GM19193 (cell line): Measurements from ENCODE around the gene SESN1.

Experiments
- POLR2A ChIP-seq: IDR thresholded peaks from 4 replicates; pipeline ENCODE4 v1.6.1; 2011; ENCODE audit not compliant: insufficient read depth, insufficient read length; ENCODE audit errors: extremely low read depth

Gene SESN1

DNA sequence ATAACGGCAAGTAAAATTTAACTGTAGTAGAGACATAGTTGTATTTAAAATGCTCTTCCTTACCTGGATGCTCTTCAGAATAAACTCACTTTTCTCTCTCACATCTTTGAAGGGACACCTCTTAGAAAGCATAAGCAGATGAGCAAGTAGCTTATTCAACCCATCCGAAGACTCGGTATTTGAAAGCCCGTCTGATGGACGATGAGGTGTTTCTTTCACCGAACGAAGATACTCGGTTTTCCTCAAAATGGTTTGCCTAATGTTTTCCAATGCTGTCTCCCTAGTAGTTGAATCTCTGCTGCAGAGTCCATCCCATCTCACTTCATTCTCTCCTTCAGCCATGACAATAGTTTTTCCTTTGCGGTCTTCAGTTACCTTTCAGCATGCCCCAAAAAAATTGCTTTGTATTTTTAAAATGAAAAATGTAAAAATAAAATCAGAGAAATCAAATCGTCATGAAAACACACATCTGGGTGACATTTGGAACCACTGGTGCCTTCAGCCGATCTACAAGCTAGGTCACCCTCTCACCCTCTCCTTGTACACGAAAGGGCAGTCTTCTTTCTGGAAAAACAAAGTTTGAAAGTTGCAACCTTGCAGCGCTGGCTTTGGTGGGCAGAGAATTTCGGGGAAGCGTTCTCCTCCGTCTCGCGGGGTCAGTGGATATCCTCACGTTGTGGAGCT, 772 bp downstream of the SESN1 start:
- no peak for TF ChIP-seq POLR2A

DNA sequence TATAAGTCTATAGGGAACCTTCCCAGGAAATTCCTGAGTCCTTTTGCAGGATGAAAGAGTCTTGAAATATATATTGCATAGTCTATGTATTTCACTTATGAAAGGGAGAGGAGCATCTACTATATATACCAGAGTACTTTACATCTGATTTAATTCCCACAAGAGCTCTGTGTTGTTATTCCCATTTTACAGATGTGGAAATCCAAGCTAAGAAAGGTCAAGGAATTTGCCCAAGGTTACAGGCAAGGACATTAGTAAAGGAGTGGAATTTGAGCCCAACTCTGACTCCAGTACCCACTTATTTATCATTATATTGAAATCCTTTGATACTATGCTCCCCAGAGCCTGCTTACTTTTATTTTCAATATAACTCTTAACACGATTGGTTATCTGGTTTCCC, 2.6 kb downstream of the SESN1 start:
- no peak for TF ChIP-seq POLR2A

- TF ChIP-seq POLR2A: no peak
Measured at GRCh38 chr6:109091314-109092024, 3.2 kb downstream of the SESN1 start.

DNA sequence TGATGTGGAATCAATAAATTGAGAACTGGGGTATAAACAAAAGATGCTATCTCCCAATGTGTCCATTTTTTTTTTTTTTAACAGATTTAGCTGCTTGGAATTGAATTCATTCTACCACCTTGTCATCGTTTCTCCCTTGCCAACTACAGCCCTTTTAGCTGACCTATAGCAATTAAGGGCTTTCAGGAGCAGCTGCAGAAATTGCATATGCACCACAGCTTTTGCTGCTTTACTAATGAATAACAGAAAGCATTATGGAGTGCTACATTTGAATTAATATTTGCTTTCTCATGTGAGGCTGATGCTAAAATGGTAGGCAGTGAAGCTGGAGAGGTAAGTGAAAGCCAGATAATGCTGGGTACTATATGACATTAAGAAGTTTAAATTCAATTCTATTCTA, 5.7 kb downstream of the SESN1 start:
- no peak for TF ChIP-seq POLR2A

DNA sequence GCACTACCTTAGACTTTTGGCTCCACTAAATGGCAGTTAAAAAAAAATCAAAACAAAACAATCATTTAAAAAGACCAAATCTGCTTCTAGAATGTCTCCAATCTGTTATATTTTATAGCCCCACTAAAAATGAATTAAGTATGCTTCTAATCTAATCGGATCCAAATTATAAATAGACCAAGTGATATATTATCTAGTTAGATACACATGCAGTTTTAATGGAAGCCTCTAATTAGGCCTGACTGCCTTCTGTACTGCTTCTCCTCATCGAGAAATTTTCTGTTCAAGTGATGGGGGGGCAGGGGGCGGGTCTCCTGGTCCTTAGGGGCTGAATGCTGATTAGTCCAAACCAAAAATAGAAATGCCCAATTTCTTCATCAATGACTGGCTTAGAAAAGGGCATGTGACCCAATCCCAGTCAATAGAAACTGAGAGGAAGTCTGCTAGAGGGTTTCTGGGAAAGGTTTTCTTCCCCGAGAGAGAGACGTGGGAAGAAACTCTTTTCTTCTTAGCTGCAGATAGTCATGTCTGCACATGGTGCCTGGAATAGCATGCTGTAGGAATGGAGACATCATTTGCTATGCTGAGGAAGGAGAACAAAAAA, 6.9 kb downstream of the SESN1 start:
- TF ChIP-seq POLR2A: no peak

DNA sequence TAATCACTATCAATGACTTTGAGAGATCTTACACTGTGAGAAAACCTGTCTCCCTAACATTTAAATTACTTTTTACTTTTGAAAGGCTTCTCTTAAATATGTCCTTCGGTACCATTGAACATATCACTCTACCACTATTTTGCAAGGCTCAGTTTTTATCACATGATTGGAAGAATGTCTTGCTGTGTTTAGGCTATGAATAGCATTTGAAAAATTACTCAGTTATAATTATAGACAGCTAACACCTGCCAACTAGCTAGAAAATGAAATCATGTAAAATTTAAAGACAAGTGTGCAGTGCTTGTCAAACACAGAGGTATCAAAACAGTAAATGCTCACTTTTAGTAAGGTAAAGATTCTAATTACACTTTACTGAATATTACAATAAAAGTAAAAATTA, 11.0 kb downstream of the SESN1 start:
- TF ChIP-seq POLR2A: no peak

DNA sequence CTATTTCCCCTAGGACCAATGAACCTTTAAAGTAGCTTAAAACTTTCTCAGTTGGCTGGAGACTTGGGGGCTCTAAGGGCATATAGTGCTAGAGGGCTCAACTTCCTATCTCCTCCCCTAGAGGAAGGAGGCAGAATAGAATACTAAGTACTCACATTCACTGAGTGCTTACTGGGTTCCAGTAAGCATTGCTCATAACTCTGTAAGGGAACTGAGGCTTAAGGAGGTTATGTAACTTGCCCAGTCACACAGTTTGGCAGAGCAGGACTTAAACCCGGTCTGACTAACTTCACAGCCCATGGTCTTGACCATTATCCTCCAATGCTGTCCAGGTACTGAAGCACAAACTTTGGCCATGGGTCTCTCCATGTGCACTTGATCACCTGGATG, 12.5 kb downstream of the SESN1 start:
- no peak for TF ChIP-seq POLR2A

GRCh38 chr6:109081516-109082187, 13.0 kb downstream of the SESN1 start:
- no peak for TF ChIP-seq POLR2A

- no peak for TF ChIP-seq POLR2A
Measured at GRCh38 chr6:109081026-109081425, 13.6 kb downstream of the SESN1 start.

DNA sequence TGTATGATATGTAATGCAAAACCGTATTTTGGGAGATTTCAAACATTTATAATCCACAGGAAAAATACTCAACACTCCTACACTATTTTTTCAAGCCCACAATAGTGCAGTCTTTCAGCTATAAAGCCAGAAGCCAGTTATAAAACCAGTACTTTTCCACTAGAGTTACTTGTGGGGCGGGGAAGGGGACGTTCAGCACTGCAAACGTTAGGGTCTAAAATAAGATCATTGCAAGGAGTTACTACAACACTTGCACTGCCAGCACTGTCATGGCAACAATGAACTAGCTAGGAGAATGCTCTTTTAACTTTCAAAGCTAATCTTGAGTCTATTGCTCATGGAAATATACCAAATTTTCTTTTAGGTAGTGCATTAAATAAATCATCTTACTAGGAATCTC, 14.7 kb downstream of the SESN1 start:
- TF ChIP-seq POLR2A: no peak

GRCh38 chr6:109076377-109076776, 18.3 kb downstream of the SESN1 start:
- no peak for TF ChIP-seq POLR2A

DNA sequence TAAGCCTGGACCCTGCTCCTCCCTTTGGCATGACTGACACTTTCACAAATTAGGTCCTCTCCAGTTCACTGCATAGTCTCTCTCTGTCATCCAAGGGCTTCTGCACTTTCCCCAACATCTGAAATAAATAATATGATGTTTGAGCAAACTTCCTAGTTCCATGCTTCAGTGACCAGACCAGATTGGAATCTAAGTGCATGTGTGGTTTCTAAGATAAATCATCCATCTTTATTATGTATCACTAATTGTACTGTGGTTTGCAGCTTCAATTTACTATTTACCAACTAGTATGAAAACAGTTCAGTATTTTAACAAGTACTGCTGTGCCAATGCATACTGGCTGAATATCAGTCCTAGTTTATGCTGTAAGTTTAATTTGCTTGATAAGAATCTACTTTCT, 18.7 kb downstream of the SESN1 start:
- TF ChIP-seq POLR2A: no peak

- TF ChIP-seq POLR2A: no peak
Measured at GRCh38 chr6:109074133-109074415, 20.6 kb downstream of the SESN1 start.

DNA sequence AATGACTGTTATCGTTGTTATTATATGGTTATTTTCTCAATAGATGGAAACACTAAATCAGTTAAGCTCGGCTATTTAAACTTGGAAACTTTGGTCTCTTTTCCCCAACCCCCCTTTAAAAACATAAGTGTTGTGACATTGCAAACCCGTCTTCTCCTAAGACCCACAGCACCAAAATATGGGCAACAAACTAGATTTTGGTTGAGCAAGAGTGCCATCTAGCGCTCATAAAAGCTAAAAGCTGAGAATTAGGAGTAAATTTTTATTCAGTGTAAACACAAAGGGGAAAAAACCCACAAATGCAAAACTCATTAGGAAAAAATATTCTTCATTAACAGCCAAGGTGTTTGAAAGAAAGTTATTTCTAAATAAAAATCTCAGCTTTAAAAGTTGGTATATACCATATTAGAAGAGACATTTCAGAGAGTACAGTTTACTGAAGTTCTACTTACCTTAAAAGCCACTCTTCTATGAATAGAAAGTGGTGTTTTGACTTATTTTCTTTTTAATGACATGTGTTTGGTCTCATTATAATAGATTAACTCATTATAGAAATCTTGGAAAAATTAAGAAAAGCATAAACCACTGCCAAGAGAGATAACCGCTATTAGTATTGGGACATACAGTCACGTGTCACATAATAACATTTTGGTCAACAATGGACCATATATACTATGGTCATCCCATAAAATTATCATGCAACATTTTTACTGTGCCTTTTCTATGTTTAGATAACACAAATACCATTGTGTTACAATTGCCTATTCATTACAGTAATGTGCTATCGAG, 21.1 kb downstream of the SESN1 start:
- TF ChIP-seq POLR2A: no peak
